GM21390 (cell line): ENCODE data around the gene HSPA4L.
A peak's percentile ranks its signal among the peaks of the same experiment; 100 is the strongest.

Experiments
- ATAC-seq: cut with Tn5 transposase; IDR thresholded peaks from one replicate; pipeline ENCODE4 v1.9.1; 2021; ENCODE audit not compliant: unreplicated experiment

Gene HSPA4L

DNA sequence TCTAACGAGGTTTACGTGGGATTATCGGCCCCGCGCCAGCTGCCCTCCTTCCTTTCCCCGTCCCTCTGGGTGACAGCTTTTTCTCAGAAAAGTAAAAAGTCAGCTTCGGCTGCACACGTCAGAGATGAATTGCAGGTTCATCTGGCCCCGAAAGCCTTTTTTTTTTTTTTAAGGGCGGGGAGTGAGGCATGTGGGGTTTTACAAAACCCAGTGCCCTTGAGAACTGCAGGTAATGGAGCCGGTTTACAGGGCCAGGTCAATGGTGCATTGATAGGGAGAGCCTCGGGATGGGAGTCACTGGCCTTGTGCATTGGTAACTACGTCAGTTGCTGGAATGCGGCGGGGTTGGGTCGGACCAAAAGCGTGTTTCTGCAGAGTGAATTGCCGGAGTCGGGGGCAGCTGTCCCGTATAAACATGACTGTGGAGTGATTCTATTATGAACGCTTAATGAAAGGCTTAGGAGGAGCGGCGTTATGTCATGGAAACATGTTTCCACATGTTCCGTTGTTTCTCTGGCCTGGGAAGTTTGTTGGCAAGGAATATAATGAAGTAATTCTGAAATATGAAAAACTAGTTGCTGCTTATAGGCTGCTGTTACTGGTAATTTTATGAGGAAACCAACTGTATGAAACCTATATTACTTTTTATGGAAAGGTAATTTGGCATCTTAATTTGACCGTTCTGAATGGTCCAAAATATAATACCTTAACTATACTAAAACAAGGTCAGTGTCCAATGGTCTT, 1.1 kb downstream of the HSPA4L start:
- ATAC-seq: no peak

DNA sequence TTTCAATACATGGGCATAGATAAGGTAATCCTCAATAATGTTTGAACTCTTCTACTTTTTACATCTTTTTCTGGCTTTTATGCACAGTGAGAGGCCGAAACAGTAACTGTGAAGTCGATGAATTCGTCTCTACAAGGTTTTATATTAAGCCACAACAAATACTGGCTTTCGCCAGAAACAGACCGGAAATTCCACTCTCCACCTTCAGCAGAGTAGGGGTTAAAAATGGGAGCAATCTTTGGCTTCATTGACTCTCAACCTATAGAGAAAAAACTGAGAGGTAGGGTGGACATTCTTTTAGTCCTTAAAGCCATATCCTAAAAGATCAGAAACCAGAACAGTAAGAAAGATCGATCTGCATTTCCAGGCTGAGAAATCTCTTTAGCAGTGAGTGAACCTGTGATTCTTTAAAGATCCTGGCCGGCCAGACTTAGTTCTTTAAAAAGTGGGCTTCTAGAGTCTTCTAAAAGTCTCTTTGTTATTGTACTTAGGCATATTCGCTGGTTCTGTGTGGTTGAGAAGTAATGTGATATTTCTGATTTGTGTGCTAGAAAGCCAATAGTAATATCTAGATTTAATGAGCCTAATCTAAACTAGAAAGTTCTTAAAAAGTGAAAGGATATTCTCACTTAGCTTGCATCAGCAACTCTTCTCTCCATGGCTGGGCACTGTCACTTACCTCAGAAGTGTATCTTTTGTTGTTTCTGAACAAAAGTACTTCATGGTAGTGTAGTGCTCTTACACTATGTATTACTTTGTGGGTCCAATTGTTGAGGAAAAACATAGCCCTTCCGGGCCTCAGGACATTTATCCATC, 2.0 kb downstream of the HSPA4L start:
- no peak for ATAC-seq

DNA sequence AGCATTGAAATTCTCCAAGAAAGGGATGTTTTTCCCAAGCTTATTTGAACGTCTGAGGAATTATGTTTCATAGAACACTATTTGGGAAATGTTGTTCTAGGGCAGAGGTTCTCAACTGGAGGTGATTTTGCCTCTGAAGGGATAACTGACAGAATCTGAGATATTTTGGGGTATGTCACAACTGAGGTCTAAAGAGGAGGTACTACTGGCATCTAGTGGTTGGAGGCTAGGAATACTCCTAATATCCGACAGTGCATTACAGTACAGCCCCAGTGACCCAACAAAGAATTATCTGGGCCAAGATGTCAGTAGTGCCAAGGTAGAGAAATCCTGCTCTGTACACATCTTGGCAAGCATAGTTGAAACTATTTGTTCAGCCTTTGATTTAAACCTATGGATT, 6.4 kb downstream of the HSPA4L start:
- no peak for ATAC-seq

DNA sequence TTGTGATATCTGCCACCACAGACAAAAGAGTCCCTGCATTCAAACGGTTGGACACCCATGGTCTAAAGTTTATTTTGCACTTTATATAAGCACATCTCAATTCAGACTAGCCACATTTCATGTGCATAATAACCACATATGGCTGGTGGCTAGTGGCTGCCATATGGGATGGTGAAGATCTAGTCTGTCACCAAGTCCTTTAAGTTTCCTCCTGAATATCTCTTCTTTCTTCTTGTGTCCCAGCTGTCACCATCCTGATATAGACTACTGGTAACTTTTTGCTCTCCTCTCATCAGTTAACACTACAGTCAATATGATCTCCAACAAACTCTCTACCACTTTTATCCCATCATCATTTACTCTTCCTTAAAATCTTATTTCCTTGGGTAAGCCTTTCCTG, 9.3 kb downstream of the HSPA4L start:
- ATAC-seq: no peak

DNA sequence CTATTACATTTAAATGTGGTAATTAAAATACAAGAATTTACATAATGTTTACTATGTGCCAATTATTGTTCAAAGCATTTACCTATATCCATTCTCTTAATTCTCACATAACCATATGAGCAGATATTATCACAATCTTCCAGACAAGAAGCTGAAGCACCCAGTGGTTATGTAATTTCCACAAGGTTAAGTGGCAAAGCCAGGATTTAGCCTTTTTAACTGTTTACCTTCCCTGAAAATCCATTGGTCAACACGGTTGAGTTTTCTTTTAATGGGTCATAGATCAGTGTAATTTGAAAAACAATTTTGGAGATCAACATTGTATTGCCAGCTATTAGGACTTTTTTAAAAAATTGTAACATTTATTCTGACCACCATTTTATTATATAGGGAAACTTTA, 11.4 kb downstream of the HSPA4L start:
- ATAC-seq: no peak

DNA sequence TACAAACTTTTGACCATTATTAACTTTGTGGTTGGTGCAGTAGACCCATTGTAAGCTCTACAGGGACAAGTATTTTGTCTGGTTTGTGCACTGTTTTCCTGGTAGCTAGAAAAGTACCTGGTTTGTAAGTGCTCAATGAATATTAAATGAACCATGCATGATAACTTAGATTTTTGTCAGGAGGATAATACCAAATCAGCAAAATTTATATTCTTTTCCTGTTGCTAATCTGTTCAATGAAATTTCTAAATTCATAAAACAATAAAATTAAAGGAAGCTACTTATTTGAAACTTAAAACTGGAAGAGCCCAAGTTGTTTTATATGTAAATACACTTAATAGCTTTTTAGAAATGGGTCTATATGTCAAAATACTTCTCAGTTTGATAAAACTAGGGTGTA, 17.6 kb downstream of the HSPA4L start:
- ATAC-seq: no peak

DNA sequence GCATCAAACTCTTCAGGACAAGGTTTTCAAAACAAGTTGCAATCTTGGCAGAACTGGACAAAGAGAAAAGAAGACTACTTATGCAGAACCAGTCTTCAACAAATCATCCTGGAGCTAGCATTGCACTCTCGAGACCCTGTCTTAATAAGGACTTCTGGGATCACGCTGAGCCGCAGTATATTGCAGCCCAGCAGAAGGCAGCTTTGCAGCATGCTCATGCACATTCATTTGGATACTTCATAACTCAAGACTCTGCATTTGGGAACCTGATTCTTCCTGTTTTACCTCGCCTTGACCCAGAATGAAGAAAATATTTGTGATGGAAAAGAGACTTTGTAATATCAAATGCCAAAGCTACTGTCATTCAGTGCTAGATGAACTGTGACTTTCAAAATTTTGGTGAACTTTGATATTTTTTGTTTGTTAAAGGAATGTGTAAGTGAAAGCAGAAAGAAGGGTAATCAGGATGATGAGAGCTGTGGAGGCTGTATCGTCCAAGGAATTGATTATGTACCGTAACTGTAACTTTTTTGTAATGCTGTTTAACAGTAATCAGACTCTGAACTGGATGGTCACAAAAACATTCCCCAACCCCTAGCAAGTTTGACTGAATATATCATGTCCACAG, 27.2 kb downstream of the HSPA4L start:
- no peak for ATAC-seq

DNA sequence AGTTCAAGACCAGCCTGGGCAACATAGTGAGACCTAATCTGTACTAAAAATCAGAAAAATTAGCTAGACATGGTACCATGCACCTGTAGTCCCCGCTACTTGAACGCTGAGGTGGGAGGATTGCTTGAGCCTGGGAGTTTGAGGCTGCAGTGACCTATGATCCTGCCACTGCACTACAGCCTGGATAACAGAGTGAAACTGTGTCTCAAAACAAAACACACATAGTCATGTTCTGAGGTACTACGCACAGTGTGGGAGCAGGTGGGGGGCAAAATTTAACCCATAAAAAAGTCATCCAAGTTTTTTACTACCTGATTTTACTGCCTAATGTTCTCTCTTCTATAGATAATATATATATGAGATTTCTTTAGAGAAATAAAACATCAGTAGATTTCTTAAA, 28.4 kb downstream of the HSPA4L start:
- ATAC-seq: no peak

DNA sequence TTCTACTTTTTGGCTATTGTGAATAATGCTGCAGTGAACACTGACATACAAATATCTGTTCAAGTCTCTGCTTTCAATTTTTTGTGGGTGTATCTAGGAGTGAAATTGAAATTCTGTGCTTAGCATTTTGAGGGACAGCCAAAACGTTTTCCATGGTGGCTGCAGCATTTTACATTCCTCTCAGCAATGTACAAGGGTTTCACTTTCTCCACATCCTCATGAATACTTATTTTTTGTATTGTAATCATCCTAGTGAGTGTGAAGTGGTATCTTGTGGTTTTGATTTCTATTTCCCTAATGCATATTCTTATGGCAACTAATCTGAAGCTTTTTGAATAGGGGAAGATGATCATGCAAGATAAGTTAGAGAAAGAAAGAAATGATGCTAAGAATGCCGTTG, 40.3 kb downstream of the HSPA4L start:
- no peak for ATAC-seq

DNA sequence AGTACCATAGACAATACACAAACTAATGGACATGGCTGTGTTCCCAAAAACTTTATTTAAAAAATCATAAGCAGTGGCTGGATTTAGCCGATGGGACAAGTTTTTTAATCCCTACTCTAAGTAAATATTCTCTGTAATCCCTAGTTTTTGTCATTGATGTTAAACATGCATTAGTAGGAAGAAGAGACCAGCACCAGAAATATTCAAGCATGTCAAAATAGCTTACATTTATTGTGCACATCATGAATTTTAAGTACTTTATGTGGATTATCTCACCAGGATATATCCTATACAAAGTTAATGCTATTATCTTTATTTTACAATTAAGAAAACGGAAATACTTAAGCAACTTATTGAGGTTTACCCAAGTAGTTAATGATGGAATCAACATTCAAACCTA, 46.0 kb downstream of the HSPA4L start:
- ATAC-seq: no peak

DNA sequence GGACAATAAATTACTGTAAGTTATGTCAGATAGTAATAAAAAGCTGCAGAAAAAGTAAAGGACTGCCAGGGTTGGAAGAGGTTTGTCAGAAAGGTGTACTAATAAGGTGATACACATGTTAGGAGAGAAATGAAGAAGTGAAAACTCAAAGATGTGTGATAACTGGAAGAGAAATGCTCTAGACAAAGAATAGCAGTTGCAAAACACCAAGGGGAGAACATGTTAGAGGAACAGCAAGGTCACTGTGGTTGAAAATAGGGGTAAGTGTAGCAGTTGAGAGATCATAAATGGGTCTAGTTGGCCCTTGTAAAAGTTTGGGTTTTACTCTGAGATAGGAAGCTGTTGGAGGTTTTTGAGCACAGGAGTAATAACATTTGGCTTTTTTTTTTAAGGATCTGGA, 46.9 kb downstream of the HSPA4L start:
- ATAC-seq: peak; percentile 94

DNA sequence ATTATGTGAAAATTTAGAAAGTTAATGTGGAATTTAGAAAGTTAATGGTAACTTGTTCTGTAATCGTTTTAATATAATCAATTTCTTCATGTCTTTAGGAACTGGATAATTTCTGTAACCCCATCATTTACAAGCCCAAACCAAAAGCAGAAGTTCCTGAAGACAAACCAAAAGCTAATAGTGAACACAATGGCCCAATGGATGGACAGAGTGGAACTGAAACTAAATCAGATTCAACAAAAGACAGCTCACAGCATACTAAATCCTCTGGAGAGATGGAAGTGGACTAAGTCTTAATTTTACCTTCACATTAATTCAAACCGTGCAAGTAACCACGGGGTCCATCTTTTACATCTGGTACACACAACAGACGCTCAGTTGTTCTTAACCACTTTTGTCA, 50.5 kb downstream of the HSPA4L start:
- ATAC-seq: peak; percentile 56

DNA sequence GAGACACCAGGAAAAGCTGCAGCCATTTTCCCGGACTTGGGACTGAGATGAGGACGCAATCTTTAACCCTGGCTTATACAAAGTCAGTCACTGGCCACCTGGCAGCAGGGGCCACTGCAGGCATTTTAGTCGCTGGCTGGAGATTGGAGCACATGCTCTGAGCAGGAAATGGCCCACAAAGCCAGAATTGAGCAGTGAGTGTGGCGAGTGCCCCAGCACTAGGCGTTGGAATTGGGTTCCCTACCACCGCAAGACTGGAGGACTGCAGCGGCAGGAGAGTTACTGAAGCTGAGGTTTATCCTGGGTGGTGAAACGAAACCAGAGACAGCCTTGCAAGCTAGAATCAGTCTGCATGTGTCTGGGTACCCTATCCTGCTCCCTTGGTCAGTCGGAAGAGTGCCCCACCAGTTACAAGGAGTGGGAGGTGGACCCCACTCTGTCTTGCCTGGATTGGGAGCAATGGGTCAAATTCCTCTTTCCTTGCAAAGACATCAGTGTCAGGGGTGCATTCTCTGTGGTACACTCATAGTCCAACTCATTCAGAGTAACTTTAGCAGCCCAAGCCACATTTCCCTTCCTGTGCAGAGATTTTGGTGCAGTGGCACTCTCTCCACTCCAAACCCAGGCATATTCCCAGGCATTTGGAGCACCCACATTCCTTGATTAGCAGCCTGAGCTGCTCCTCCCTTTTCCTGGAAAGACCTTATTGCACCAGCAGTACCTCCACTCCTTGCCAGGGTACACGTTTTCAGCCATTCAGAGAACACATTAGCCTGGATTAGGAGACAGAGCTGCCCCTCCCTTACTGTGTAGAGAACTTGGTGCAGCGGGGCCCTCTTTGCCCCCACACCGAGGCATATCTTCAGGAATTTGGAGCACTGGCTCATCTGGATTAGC, 61.8 kb downstream of the HSPA4L start:
- ATAC-seq: no peak

DNA sequence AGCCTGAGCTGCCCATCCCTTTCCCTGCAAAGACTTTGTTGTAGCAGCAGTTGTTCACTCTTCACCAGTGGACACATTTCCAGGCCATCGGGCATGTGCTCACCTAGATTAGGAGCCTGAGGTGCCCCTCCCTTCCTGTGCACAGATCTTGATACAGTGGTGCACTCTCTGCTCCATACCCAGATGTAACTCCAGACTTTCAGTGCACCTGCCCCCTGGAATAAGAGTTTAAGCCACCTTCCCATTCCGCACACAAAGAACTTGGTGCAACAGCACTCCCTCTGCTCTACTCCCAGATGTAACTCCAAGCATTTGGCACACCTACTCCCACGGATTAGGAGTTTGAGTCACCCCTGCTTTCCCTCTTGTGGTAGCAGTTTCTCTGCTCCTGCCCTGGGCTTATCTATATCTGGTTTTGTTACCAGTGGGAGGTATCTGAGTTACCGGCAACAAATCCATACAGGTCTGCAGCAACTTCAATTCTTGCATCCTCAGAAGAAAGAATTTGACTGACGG, 62.5 kb downstream of the HSPA4L start:
- ATAC-seq: no peak

DNA sequence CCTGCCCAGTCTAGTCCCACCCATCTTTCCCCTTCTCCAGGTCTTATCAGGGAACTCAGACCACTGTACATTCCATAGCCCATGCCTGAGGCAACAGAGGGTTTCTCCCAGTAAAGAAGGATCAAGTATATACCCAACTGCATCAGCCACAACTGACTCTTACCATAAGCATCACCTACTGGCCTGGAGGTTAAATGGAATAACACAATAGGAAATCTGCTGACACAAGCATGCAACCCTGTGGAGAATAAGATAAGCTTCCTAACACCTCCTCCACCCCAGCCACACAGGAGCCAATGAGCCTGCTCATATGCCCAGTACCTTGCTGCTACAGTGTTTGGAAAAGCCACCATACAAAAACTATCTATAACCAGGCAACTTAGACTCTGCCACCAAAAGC, 63.9 kb downstream of the HSPA4L start:
- no peak for ATAC-seq

DNA sequence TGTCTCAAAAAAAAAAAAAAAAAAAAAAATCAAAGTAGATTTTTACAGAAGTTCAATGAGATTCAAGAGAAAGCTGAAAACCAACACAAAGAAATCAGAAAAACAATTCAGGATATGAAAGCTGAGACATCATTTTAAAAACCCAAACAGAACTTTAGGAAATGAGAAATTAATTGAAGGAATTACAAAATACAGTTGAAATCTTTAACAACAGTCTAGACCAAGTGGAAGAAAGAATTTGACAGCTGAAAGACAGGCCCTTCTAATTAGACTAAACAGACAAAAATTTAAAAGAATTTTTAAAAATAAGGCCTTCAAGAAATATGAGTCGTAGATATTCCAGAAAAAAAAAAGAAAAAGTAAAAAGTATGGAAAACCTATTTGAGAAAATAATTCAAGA, 64.6 kb downstream of the HSPA4L start:
- no peak for ATAC-seq

DNA sequence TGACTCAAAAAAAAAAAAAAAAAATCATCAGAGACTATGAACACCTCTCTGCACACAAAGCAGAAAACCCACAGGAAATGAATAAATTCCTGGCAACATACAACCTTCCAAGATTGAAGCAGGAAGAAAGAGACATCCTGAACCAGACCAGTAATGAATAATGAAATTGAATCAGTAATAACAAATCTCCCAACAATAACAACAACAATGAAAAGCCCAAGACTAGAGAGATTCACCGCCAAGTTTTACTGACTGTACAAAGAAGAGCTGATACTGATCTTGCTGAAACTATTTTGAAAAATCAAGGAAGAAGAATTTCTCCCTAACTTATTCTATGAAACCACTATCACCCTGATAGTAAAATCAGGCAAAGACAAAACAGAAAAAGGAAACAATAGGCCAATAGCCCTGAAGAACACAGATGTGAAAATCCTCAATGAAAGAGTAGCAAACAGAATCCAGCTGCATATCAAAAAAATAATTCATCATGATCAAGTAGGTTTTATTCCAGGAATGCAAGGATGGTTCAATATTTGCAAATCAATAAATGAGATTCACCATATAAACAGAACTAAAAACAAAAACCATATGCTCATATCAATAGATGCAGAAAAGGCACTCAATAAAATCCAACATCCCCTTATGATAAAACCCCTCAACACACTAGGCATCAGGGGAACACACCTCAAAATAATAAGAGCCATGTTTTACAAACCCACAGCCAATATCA, 67.5 kb downstream of the HSPA4L start:
- no peak for ATAC-seq

DNA sequence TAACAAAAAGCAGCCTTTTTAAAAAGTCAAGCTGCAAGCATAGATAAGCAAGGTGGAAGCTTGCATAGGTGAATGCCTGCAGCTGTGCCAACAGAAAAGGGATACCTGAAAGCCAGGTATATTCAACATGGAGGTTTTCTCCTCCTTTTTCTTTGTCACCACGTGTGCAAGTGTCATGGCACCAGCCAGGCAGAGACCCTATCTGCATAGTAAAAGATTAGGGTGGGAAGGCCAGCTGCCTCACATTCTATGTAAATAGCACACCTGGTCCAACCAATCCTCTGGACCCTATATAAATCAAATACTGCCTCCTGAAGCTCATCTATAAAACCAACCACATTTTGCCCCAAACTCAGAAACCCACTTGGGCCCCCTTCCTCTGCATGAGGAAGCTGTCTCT, 70.5 kb downstream of the HSPA4L start:
- ATAC-seq: no peak

DNA sequence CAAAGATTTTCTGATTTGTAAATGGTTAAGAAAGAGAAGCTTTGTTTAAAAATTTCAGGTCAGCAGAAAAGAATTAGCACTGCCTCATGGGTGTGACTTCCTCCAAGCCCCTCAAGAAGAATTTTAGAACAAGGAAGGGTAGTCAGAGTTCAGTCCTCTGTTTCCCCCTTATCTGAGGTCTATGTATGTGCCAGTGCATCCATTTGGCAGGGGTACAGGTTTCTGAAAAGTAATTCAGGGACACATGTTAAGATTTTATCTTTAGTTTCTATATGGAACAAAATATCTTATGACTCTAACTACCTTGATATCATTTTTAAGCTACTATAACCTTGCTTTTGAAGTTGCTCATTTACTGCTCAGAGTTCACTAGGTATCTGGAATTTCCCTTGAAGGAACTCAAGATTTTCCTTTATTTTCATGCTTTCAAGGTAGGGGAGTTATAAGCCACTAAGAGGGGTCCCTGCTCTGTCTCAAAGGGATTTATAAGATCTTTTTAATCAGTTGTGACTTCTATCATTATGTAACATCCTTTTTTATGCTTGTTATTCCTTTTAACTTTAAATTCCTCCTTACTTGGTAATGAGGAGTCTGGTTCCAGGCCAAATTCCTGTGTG, 74.2 kb downstream of the HSPA4L start:
- ATAC-seq: peak; percentile 14
